ENCODE data around the gene FTH1.

- no peak for TF ChIP-seq CTCF (IDR thresholded peaks at IDR 0.05 in 8 of 11, conservative IDR thresholded peaks at IDR 0.05 in 3 of 11)
- no peak for TF ChIP-seq POLR2AphosphoS5 (IDR thresholded peaks at IDR 0.05)
Measured at GRCh38 chr11:61919705-61920631, 47.5 kb downstream of the FTH1 start.
